HG02870 (cell line): ENCODE data around the gene PTPRN.
"Not testable (repeated sequence)": the region's sequence is repeated elsewhere in the genome, so short reads cannot be mapped to it uniquely, and the experiment has no call there.

Experiments
- ATAC-seq: cut with Tn5 transposase; IDR thresholded peaks from one replicate; pipeline ENCODE4 v1.9.1; 2021; ENCODE audit warnings: mild to moderate bottlenecking, moderate library complexity; ENCODE audit not compliant: unreplicated experiment

Gene PTPRN

DNA sequence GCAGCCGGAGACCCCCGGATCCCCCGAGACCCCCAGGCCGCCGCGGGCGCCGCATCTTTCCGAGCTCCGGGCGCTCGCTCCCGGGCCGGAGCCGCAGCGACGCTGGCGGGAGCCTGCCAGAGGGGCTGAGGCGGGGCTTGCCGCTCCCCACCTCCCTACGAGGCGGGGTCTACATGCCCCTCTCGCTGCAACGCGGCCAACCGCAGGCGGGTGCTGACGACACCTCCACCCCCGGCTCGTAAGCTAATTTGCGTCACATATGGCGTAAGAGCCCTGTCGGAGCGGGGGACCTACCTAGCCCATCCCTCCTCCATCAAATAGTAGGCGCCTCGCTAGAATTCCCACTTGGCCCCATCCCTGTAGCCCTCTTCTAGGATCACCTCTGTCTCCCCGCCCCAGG, at the start of gene PTPRN:
Gene PTPRN, minus strand, starts transcription at position 124 of the 400 bp plus-strand sequence. Its CDS starts 69 bp downstream, at position 55.
- ATAC-seq = no peak

DNA sequence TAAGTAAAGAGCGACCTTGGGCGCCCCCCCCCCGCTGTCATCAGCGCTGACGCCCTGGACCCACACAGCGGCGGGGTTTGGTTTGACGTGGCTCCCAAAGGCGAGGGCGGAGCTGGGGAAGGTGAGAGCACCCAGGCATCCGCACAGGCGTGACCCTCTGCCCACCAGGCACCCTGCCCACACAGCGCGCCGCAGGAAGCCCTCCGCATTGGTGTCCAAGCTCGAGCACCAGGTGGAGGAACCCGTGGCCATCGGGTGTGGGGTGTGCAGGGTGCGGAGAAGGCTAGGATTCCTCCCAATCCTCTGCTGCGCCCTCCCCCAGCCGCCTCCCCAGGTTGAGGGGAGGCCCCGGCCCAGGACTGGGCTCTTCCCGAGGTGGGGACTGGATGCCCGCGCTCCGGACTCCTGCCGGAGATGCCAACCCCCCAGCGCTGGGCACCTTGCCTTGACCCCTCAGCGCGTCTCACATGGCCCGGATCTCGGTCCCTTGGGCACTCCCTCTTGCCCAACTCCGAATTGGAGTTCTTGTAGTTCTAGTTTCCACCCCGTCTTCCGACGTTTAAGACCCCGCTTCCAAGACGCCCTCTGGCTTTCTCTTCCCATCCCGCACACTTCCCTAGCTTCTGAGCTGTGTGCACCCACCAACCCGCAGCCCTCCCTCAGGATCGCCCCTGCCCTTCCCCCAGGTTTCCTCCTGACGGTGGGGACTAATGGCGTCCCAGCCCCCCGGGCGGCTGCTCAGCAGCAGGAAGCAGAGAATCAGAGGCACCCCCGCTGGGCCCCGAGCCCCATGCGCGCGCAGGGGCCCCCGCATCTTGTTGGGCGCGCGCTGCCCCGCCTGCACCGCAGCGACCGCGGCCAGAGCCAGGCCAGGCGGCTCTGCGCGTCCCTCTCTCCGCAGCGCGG, 49.2 kb upstream of the PTPRN start:
- no peak for ATAC-seq

DNA sequence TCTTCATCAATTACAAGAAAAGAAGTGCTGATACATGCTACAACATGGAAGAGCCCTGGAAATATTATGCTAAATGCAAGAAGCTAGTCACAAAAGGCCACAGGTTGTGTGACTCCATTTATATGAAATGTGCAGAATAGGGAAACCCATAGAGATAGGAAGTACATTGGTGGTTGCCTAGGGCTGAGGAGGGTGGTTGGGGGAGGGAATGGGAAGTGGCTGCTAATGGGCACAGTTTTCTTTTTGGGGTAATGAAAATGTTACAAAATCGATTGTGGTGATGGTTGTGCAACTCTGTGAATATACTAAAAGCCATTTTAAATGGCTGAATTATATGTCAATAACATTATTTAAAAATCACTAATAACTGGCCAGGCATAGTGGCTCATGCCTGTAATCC, 47.6 kb upstream of the PTPRN start:
- ATAC-seq = no peak

DNA sequence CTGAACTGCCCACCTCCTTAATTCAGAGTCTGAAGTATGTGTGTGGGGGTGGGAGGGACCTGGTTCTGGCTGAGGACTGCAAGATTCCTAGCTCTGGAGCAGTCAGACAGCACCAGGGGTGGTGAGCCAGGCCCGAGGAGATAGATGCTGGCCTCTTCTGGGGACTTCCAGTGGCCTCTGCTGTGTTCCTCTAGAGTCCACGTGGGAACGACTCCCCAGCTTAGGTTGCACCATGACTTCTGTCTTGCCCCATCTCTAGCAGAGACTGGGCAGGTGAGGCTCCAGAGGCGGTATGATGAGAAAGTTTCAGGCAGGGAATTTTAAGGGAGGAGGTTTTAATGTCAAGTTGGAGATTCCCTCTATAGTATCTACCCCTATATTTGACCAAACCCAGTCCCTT, 45.4 kb upstream of the PTPRN start:
- no peak for ATAC-seq

DNA sequence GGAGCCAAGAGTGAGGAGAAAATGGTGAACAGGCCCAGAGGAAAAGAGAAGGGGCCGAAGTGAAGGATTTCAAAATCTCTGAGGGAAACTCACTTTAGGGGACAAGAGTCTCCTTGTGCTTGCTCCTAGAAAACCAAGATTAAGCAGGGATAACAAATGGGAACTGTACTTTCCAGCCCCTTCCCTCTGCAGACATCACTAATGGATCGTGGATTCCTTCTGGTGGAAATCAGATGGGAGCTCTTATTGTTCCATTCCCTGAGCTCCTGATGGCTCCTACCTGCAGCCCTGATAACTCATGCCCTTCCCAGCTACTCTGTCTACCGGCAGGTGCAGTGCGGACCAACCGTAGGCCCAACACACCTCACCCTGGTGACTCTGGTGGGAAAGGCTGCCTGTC, 43.9 kb upstream of the PTPRN start:
- ATAC-seq = no peak

DNA sequence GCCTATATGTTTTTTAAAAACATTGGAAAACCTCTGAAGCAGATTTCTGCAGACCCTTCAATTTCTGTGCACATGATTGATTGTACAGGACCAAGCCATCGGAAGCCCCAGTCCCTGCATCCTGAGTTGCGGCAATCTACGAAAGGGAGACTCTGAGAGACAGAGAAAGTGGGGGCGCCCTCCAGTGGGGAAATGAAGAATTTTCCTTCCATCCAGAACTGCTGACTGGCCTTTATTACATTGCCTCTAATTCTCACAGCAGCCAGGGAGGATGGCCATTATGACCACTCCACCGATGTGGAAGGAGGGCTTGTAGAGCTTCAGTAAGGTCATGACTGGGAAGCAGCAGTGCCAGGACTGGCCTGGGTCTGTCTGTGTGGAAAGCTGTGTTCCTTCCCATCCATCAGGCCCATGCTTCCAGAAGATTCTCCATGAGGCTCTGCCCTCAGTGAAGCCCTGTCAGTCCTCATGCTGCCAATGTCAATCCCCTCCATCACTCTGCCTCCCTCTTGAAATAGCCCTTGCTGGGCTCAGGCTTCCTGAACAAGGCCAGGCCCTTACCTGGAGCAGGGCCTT, 43.3 kb upstream of the PTPRN start:
- ATAC-seq = no peak

DNA sequence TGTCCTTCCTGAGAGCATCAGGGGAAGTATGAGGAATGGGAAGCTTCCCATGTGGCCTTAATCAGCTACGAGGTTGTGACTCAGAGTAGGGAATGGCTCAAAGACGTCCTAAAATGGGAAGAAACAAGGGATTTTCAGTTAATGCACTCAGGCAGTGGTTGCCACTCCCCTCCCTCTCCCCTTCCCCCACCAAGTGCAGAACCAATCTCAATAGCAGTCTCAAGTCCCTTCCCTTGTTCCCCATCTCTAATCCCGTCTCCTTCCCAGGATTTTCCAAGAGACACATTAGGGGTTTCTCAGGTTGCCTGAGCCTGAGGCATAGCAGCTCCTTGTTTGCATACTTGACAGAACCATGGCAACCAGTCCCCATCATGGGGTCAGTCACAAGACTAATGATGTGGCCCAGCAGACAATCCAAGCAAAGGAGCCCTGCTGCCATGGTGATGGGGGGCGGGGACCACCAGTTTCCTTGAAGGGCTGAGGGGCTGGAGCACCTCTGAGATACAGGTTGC, 41.6 kb upstream of the PTPRN start:
- no peak for ATAC-seq

DNA sequence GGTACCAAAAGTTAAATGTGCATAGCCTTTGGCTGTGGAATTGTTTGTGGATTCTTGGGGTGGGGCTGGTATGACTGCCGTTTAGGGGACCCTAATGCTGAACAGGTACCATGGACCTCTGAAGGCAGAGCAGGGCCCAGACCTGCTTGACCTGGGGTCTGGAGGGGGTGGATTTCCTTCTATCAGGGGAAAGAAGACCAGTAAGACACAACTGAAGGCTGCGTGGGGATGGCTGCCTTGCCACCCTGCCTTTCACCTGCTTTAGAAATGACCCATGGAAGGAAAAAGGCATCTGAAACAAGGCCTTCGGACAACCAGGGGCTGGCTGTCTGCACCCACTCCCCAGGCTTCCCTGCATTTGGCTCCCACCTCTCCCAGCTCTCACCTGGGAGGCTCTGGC, 41.0 kb upstream of the PTPRN start:
- no peak for ATAC-seq

DNA sequence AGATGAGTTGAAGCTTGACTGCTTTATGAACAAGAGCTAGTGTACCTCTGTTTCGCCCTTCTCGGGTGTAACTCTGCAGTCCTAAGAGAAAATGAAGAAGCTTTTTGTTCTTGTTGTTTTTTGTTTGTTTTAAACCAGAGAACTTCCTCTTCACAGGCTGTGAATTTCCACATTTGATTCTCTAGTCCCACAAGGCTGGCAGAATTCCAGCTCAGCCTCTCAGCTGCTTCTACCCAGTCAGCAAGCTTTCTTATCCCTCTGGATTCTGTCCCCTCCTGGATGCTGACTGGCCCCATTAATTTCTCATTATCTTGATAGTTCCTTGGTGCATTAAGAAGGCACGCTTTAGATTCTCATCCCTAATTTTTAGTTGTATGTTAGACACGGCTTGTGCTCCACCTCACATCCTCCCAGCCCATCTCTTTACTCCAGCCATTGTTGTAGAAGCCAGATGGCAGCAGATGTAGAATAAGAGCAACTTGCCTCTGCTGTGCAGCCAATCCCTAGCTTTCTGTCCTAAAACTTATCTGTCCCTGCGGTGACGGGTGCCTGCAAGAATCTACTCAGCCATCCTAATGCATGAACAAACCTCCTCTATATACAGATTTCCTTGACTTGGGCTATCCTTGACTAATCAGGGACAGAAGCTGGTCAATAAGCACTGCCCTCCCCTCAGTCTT, 35.7 kb upstream of the PTPRN start:
- ATAC-seq = no peak

DNA sequence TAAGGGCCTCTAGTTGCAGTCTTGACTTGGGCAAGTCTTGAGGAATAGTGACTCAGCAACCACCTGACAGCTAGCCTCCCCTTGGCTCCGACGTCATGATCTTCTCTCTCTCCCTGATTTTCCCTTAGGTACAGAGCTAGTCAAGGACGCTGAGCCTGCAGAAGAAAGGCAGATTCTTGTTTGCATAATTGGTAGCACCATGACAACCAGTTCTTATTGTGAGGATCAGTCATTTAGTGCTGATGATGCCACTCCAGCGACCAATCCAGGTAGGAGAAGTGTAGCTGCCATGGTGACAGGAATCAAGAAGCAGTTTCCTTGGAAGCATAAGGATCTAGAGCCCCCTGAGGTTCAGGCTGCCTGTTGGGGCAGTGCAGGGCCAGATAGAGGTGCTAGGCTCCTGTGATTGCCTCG, 26.2 kb upstream of the PTPRN start:
- no peak for ATAC-seq

DNA sequence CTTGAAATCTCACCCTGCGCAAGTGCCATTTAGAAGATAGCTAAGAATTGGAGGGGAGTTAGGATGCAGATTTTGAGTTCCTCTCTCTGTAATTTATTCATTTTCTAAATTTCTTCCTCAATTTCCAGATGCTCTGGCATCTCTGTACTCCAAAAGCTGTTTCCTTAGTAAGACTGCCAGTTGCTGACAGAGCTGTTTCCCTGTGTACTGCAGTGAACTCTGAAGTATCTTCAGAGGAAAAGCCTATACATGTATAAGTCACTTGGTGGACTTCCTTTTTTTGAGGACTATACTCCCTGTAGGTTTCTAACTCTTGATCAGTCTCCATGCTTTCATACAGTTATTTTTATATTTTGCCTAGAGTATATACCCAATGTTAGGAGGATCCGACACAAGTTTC, 24.9 kb upstream of the PTPRN start:
- no peak for ATAC-seq

DNA sequence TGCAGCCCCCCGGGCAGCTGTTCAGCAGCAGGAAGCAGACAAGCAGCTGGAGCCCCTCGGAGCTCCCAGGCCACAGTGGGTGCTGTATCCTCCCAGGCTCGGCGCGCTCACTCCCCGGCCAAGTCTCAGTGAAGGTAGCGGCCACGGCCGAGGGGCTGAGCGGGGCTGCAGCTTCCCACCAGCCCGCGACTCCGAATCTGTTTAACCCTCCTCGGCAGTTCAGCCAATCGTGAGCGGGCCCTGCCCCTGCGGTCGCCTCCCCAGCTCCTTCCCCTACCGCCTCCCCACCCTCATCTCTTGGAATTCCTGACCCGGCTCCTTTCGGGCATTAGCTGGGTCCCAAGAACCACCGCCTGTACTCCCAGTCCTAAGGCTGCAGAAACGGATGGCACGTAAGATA, 23.3 kb upstream of the PTPRN start, which contains the start of gene RESP18:
Gene RESP18, minus strand, starts transcription at position 203 of the 400 bp plus-strand sequence.
- no peak for ATAC-seq

DNA sequence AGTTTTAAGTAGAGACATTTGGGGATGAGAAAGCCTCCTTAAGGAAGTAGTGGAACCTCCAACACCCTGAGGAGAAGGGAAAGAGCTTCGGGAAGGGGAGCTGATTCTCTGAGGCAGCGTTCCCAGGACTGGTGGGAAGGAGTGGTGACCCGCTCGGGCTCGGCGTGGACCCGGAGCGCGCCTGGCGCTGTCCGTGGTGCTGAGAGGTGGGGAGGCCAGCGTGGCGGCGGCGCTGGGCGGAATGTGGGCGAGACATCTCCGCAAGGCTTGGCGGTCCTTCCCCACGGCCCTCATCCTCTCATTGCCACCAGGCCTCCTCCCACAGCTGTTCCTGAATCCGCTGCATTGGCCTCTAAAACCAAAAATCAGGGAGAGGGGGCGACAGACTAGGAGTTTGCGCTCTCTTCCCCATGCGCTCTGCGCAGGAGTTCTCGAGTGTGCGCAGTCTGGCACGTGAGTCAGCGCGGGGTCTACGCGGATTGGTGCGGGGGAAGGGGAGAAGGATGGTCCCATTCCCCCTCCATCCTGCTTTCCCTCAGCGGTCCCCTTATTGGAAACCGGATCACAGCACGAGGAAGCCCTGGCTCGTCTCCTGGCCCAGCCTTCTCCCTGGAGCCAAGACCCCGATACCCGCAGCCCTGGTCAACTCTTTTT, 22.5 kb upstream of the PTPRN start:
- no peak for ATAC-seq

DNA sequence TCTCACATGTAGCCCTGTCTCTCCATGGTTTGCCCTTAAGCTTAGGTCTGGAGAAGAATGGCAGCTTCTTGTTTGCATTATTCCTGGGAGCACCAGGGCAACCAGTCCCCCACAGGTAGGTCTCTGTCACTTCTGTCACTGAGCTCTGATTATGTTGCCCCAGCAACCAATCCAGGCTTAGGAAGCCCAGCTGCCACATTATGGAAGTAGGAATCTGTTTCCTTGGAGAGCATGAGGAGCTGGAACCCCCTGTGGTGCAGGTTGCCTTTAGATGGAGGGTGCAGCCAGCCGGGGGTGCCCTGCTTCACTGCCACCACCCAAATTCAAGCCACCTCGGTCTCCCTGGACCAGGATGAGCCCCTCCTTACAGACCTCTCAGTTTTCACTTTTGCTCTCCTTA, 18.5 kb upstream of the PTPRN start:
- no peak for ATAC-seq

DNA sequence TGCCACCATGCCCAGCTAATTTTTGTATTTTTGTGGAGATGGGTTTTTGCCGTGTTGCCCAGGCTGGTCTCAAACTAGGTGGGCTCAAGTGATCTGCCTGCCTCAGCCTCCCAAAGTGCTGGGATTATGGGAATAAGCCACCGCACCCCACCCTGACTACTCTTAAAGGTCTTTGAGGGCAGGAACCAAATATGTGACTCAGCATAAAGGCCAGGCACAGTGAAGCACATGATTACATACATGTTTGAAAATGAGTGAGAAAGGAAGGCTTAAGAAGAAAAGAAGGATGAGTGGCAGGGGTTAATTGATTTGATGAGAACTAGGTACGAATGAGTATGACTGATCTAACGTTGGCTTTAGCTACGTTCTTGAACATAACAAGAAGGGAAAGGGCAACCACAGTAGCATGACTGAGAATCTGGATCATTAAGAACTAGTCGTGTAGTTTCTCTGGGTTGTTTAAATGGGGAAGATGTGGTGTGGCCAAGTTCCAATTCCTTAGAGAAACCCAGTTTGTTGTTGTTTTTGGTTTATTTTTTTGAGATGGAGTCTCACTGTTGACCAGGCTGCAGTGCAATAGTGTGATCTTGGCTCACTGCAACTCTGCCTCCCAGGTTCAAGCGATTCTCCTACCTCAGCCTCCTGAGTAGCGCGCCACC, 16.6 kb upstream of the PTPRN start:
- no peak for ATAC-seq

DNA sequence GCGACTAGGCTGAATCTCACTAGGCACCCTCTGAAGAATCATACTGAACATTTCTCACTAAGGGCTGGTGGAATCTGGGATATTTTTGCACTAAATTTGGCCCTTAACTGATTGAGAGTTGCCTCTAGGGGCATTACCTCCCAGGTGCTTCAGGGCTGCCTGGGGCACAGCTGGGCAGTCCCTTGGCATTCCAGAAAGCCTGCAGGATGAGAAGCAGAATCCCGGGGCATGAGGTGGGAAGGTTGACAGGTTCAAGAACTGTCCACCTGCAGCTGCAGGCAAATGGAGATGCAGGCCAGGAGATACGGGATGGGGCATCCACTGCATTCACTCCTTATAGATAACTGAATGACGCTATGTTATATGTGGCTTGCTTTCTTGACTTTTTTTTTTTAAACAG, 15.9 kb upstream of the PTPRN start:
- no peak for ATAC-seq

DNA sequence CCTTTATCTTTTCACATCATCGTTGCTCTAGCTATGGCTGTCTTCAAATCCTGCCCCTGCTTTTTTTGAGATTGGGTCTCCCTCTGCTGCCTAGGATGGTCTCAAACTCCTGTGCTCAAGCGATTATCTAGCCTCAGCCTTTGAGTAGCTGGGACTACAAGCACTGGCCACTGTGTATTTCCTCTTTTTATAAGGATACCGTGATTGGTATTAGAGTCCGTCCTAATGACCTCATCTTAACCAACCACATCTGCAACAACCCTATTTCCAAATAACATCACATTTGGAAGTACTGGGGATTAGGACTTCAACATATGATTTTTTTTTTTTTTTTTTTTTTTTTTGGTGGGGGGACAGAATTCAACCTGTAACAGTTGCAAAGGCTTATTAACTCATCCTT, 14.2 kb upstream of the PTPRN start:
- no peak for ATAC-seq

DNA sequence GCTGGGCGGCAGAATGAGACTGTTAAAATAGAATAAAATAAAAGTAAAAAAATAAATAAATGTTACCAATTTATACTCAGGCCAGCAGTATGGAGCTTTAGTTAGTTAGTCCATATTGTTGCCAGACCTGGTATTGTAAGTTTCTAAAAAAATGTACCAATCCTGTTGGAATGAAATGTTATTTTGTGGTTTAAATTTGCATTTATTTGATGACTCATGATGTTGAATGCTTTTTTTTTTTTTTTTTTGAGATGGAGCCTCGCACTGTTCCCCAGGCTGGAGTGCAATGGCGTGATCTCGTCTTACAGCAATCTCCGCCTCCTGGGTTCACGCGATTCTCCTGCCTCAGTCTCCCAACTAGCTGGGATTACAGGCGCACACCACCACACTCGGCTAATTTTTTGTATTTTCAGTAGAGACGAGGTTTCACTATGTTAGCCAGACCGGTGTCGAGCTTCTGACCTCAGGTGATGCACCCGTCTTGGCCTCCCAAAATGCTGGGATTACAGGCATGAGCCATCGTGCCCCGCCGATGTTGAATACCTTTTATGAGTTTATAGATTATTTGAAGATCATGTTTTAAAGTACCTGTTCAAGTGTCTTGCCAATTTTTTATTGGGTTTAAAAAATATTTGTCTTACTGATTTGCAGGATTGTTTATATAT, 5.7 kb upstream of the PTPRN start:
- ATAC-seq = no peak

DNA sequence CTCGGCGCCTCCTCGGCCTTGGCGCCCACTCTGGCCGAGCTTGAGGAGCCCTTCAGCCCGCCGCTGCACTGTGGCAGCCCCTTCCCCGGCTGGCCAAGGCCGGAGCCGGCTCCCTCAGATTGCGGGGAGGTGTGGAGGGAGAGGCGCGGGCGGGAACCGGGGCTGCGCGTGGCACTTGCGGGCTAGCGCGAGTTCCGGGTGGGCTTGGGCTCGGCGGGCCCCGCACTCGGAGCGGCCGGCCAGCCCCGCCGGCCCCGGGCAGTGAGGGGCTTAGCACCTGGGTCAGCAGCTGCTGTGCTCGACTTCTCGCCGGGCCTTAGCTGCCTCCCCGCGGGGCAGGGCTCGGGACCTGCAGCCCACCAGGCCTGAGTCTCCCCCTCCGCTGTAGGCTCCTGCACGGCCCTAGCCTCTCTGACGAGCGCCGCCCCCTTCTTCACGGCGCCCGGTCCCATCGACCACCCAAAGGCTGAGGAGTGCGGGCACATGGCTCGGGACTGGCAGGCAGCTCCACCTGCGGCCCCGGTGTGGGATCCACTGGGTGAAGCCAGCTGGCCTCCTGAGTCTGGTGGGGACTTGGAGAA, 3.6 kb upstream of the PTPRN start:
- not testable (repeated sequence) for ATAC-seq
